Pancreas (tissue), 10 donors: ENCODE data around the gene MOB3B. TPM values are rescaled to one million over a fixed set of nuclear protein-coding genes. Genes with fewer than 3 reads are reported as not detected.
A peak's percentile ranks its signal among the peaks of the same experiment; 100 is the strongest.

Experiments
- ATAC-seq, 4 donors: fragments of 200-7000 bp; cut with Tn5 transposase; one replicate each; pipeline versions ENCODE4 v1.8.0 to v1.9.1; 2020; ENCODE audit warnings: mild to moderate bottlenecking in 4 of 4, moderate library complexity in 4 of 4
- DNase-seq, 6 donors: peaks; one replicate each; pipeline ENCODE4 v3.0.0-alpha.2; 2020
- FAIRE-seq: peaks from 2 replicates; lab custom pipeline; 2012; peaks lifted over from hg19 to GRCh38; lab: Jason Lieb, UNC
- H3K27ac ChIP-seq, 4 donors: fragments of 200-600 bp; sonication (generic); 1 replicate in 3 of 4; 2 replicates in 1 of 4; pipeline versions ENCODE4 v1.5.0 to v1.8.0; 2020
- H3K27me3 ChIP-seq, 4 donors: fragments of 200-600 bp; one replicate each; pipeline ENCODE4 v1.8.0; 2021
- H3K36me3 ChIP-seq, 3 donors: fragments of 200-600 bp; sonication (generic) in 1 of 3; one replicate each; pipeline versions ENCODE4 v1.5.0 to v1.8.0; 2020 to 2021
- H3K4me1 ChIP-seq, 3 donors: fragments of 200-600 bp; one replicate each; pipeline ENCODE4 v1.8.0; 2021
- H3K4me3 ChIP-seq, 4 donors: fragments of 200-600 bp; sonication (generic) in 2 of 4; one replicate each; pipeline versions ENCODE4 v1.5.0 to v1.8.0; 2020 to 2021
- H3K9me3 ChIP-seq, 4 donors: fragments of 200-600 bp; one replicate each; pipeline ENCODE4 v1.8.0; 2021
- CTCF ChIP-seq, 4 donors: fragments of 200-600 bp; sonication (generic) in 3 of 4; IDR thresholded peaks; one replicate each; pipeline versions ENCODE4 v1.5.0 to v1.8.0; 2021; ENCODE audit warnings: antibody characterized with exemption in 4 of 4
- WGBS, 2 donors: extraction: QIAGEN DNeasy Blood & Tissue Kit; methylation state at CpG; one replicate each; pipeline ENCODE4 v1.1.7; 2013; 5-methylcytosine and 5-hydroxymethylcytosine counted together
- intact Hi-C, 3 donors: fragments of 100-400 bp; cut with DNase I; formaldehyde crosslinking; loops; one replicate each; pipeline versions ENCODE4 v1.11.1 to v1.14.2; 2022
- polyA plus RNA-seq, 2 donors: library from polyadenylated mRNA; stranded (reverse); fragments of 200-250 nt; gene quantifications; one replicate each; pipeline ENCODE4 v1.2.3, GENCODE V29; 2013
- total RNA-seq, 6 donors: library from RNA; stranded (reverse); fragmentation: NEBNext Ultra II Directional in 4 of 6; extraction: Animal tissue kit (Norgen Biotek cat#: 25700) in 4 of 6; gene quantifications; one replicate each; pipeline versions ENCODE4 v1.2.1 to v1.2.4, GENCODE V29; 2021 to 2023
- donor health status: healthy with polysubstance abuse.
- donor health status: DM: no; HTN: no; CAD: no; lungs with moderate emphysema.
- donor health status: DM: no; HTN: no; CAD: no.
- donor health status: control.
- donor health status: control.
- donor health status: Bipolar disorder and iron deficiency.
- donor health status: DM: yes; HTN: yes; CAD: no.
- donor health status: DM: no; HTN: no; CAD: no.
- donor health status: DM: no; HTN: no; CAD: no.
- donor health status: DM: yes; HTN: yes; CAD: no.

The MOB3B gene
- total and polyA plus RNA-seq, 8 donors: 1.4 to 10.5 (median 4.0) TPM

- no peaks in the 10 kb centered on the region for H3K9me3 ChIP-seq
- no peaks in the 10 kb centered on the region for H3K27me3 ChIP-seq
- H3K27ac ChIP-seq: peak overlapping the region in 2 of 4 donors; percentile 20 to 33
- H3K36me3 ChIP-seq: peaks cover 0 to 2% (median 0%) of the 10 kb centered on the region in 3 donors
- peak in 3 of 4 donors; percentile 47 to 57 (median 56) for ATAC-seq
- H3K4me1 ChIP-seq: peaks cover 8 to 18% (median 13%) of the 10 kb centered on the region in 3 donors
- intact Hi-C loops: no loop called here
- no peak overlapping the region for H3K4me3 ChIP-seq
- no peak for TF ChIP-seq CTCF (IDR thresholded peaks at IDR 0.05)
- 22 to 30% methylated on average over 4 of the region's 4 CpGs for WGBS, 2 donors
- FAIRE-seq: peak; percentile 37
- DNase-seq: no peak
Observed at GRCh38 chr9:27394154-27394825, 135.3 kb downstream of the MOB3B start.

GRCh38 chr9:27393054-27393846 lies 136.4 kb downstream of the MOB3B start:
- ATAC-seq (no peak), DNase-seq (no peak), FAIRE-seq (no peak)
- Histone ChIP-seq H3K4me1 (peaks cover 8 to 18% (median 13%) of the 10 kb centered on the region in 3 donors), H3K9me3 (no peaks in the 10 kb centered on the region), H3K27me3 (no peaks in the 10 kb centered on the region), H3K4me3 (no peak overlapping the region), H3K36me3 (peaks cover 0 to 2% (median 0%) of the 10 kb centered on the region in 3 donors), H3K27ac (peak overlapping the region in 1 of 4 donors; percentile 20)
- intact Hi-C loops: no loop called here
- 81 to 86% methylated on average over 6 of the region's 6 CpGs for WGBS, 2 donors
- TF ChIP-seq CTCF (IDR thresholded peaks at IDR 0.05): no peak

GRCh38 chr9:27392451-27392850 lies 137.2 kb downstream of the MOB3B start:
- Histone ChIP-seq H3K36me3 (peaks cover 0 to 2% (median 0%) of the 10 kb centered on the region in 3 donors), H3K4me1 (peaks cover 11 to 20% (median 18%) of the 10 kb centered on the region in 3 donors), H3K9me3 (no peaks in the 10 kb centered on the region), H3K27me3 (no peaks in the 10 kb centered on the region), H3K4me3 (no peak overlapping the region), H3K27ac (no peak overlapping the region)
- TF ChIP-seq CTCF (IDR thresholded peaks at IDR 0.05): no peak
- no peak for FAIRE-seq
- no peak for ATAC-seq
- intact Hi-C loops: no loop called here
- no peak for DNase-seq
- WGBS, 2 donors: 89 to 93% methylated on average over 4 of the region's 4 CpGs

- FAIRE-seq: no peak
- no peak for TF ChIP-seq CTCF (IDR thresholded peaks at IDR 0.05)
- no peak for ATAC-seq
- DNase-seq: no peak
- Histone ChIP-seq H3K27ac (no peak overlapping the region), H3K36me3 (peaks cover 0 to 2% (median 0%) of the 10 kb centered on the region in 3 donors), H3K4me3 (no peak overlapping the region), H3K27me3 (no peaks in the 10 kb centered on the region), H3K9me3 (no peaks in the 10 kb centered on the region), H3K4me1 (peaks cover 21 to 32% (median 23%) of the 10 kb centered on the region in 3 donors)
- intact Hi-C loops: no loop called here
- 75 to 80% methylated on average over 9 of the region's 9 CpGs for WGBS, 2 donors
Observed at GRCh38 chr9:27391040-27391895, 138.3 kb downstream of the MOB3B start.
